Astrocyte of the hippocampus (primary cell): ENCODE measurements around the gene CNPY2.
"Not testable (repeated sequence)": the region's sequence is repeated elsewhere in the genome, so short reads cannot be mapped to it uniquely, and the experiment has no call there.

Source experiments
- DNase-seq: peaks from one replicate; pipeline ENCODE4 v3.0.0; 2011; ENCODE audit warnings: low read depth, low spot score

Gene CNPY2

DNA sequence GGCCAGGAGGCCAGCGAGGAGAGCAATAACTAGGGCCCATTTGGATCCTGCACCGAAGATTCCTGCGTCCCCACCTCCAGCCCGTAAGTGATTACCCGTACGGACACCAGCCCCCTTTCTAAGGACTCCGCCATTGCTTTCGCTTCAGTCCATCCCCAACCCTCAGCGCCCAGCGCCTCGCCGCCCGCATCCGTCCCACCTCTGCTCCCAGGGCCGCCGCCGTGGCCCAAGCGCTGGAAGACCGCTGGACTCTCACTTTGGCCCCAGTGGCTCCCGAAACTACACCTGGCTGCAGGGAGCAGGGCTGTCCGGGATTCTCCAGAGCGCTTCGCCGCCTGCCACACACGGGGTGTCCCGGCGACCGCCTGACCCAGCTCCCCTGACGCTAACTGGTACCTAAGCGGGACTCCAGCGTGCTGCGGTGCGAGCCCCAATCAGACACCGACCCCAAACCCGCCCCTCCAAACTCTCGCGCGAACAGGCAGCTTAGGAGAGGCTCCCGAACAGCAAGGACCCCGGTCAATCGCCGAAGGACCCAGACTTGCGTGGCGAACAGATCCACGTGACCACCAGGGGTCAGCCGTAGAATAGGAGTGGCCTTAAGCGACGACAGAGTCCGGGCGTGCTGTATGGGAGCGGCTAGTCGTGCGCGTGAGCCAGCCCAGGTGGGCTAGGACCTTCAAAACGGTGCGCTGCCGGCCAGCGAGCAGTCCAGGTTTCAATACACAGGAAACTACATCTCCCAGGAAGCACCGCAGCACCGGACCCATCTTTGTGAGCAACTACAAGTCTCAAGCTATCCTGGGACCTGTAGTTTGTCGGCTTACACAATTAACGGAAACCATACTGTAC, at the start of gene CNPY2:
Gene CNPY2, minus strand, starts transcription at position 367 of the 852 bp plus-strand sequence. CDS start 771 bp downstream, outside the sequence.
- peak; percentile 98 for DNase-seq

- DNase-seq, result no peak
Measured at GRCh38 chr12:56362130-56363059, 46.6 kb upstream of the CNPY2 start, which contains the start of gene APOF. APOF (minus strand) TSS chr12:56362857; CDS start chr12:56362745, 112 bp downstream.

- no peak for DNase-seq
Measured at GRCh38 chr12:56361487-56362129, 45.8 kb upstream of the CNPY2 start.

- DNase-seq, result peak; percentile 100
Measured at GRCh38 chr12:56359851-56360767, 44.3 kb upstream of the CNPY2 start, which contains the start of gene STAT2. STAT2 (minus strand) TSS chr12:56360107; CDS start chr12:56356571, 3,536 bp downstream.

DNA sequence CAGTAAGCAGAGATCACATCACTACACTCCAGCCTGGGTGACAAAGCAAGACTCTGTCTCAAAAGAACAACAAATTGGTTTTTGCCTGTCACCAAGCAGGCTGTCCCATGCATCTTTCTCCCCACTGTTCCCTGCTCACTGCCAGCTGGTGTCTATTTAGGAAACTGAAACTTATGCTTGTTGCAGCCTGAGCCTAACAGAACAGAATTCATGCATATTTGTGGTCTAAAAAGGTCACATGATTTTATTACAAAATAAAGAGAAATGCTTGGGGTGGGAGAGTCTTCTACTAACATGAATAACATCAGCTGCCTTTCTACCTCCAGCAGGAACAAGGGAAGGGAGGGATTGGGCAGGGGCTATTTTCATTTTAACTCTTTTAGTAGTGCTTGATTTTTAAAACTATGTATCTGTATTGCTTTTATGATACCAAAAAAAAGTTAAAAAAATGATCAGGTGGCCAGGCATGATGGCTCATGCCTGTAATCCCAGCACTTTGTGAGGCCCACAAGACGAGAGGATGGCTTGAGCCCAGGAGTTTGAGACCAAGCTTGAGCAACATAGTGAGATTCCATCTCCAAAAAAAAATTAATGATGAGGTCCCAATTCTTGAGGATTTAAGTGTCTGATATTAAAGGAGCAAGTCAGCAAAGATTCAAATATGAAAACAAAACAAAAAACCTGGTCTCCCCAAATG, 43.2 kb upstream of the CNPY2 start:
- peak; percentile 85 for DNase-seq

- DNase-seq, result no peak
Measured at GRCh38 chr12:56351325-56351724, 35.5 kb upstream of the CNPY2 start.

DNA sequence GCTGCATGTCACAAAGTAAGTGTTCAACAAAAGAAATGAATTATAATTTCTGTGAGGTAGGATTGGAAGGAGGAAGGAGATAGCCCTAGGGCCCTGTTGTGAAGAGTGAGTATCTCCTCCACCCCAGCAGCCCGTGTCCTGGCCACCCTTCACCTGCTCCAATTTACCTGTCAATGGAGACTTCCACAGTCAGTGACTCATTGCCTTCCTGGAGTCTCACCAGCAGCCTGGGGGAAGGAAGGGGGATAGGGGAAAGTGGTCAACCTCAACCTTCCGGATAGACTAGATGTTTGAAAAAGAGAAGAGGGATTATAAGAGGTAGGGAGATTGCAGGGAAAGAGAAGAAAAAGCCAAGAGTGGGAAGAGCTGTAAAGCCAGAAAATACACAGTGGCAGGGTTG, 34.9 kb upstream of the CNPY2 start:
- no peak for DNase-seq

GRCh38 chr12:56348776-56349175, 33.0 kb upstream of the CNPY2 start:
- no peak for DNase-seq

GRCh38 chr12:56347255-56347654, 31.5 kb upstream of the CNPY2 start:
- not testable (repeated sequence) for DNase-seq

DNA sequence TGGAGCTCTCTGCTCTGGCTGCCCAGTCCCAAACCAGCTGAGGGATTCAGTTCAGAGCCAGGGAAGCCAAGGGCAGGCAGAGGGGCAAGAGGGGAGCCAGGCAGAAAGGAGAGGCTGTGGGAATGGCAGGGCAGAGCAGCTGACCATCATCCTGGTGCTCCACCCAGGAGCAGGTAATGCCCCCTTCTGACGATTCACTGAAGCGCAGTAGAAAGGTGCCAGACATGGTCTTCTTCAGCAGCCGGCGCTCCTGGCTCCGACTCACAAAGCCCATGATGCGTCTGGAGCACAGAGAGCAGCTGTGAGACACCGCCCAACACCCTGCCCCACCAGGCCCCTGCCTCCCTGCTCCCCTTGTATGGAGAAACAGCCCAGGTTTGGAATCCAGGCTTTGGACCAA, 30.9 kb upstream of the CNPY2 start:
- no peak for DNase-seq

DNA sequence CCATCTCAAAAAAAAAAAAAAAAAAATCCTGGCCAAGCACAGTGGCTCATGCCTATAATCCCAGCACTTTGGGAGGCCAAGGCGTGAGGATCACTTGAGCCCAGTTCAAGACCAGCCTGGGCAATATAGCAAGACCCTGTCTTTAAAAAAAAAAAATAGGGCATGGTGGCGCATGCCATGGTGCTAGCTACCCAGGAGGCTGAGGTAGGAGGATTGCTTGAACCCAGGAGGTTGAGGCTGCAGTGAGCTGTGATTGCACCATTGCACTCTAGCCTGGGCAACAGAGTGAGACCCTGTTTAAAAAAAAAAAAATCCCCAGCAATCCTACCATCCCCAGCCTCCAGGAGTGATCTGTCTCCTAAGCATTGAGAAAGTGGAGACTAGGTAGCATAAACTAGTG, 26.5 kb upstream of the CNPY2 start:
- not testable (repeated sequence) for DNase-seq

GRCh38 chr12:56341616-56342015, 25.8 kb upstream of the CNPY2 start:
- DNase-seq, result no peak

GRCh38 chr12:56339158-56339422, 23.3 kb upstream of the CNPY2 start:
- no peak for DNase-seq

GRCh38 chr12:56338308-56339157, 22.7 kb upstream of the CNPY2 start, which contains the start of gene IL23A:
IL23A (plus strand) TSS chr12:56338884; CDS start chr12:56339045, 161 bp downstream.
- peak; percentile 76 for DNase-seq

GRCh38 chr12:56337753-56338251, 22.0 kb upstream of the CNPY2 start:
- DNase-seq, result no peak

- DNase-seq, result no peak
Measured at GRCh38 chr12:56336361-56337167, 20.8 kb upstream of the CNPY2 start.

DNA sequence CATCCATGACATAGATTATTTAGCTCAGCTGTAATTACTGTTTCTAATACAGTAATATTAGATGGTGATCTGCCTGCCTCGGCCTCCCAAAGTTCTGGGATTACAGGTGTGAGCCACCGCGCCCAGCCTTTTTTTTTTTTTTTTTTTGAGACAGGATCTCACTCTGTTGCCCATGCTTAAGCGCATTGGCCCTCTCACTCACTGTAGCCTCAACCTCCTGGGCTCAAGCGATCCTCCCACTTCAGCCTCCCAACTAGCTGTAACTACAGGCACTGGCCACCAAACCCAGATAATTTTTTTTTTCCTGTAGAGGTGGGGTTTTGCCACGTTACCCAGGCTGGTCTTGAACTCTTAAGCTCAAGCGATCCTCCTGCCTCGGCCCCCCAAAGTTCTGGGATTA, 19.7 kb upstream of the CNPY2 start:
- not testable (repeated sequence) for DNase-seq

GRCh38 chr12:56334490-56334793, 18.7 kb upstream of the CNPY2 start:
- DNase-seq, result no peak
